Retina (tissue), 1 donor: ENCODE results near the gene ZDHHC4.

Experiments used
- DNase-seq: peaks from one replicate; pipeline ENCODE4 v3.0.0-alpha.2; 2016

Gene ZDHHC4

DNA sequence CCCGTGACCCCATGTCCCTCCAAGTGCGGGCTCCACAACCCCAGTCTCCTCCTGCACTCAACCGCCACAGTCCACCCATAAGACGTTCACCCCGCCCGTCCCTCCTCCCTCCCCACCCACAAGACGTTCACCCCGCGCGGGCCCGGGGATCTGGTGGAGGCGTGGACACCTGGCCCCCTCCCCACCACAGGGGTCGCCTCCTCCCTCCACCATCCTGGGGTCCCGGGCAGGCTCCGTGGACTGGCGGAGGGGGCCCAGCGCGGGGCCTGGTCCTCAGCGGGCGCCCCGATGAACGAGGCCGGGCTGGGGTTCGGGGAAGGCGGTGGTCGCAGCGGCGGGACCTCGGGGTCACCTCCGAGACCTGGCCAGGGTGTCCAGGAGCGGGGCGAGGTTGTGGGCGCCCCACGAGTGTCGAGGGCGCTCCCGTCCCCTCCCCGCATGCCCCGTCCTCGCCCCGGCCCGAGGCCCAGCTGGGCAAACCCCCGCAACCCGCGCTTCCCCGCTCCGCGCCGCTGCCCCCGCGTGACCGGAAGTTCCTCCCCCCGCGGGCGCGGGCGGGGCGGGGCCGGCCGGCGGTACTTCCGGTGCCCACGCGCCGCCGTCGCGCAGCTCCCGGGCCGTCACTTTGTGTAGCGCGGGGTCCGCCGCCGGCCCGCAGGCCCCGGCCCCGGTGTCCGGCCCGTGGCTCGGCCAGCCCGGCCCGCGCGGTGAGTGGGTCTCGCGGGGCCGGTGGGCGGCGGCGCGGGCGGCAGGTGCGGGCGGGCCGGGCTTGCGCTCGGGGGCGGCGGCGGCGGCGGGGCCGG, 59.7 kb downstream of the ZDHHC4 start, which contains the start of gene ZNF316:
ZNF316 (plus strand) TSS at position 578 of the 803 bp plus-strand sequence. CDS start 5,092 bp downstream, outside the sequence.
- DNase-seq: peak; percentile 35

DNA sequence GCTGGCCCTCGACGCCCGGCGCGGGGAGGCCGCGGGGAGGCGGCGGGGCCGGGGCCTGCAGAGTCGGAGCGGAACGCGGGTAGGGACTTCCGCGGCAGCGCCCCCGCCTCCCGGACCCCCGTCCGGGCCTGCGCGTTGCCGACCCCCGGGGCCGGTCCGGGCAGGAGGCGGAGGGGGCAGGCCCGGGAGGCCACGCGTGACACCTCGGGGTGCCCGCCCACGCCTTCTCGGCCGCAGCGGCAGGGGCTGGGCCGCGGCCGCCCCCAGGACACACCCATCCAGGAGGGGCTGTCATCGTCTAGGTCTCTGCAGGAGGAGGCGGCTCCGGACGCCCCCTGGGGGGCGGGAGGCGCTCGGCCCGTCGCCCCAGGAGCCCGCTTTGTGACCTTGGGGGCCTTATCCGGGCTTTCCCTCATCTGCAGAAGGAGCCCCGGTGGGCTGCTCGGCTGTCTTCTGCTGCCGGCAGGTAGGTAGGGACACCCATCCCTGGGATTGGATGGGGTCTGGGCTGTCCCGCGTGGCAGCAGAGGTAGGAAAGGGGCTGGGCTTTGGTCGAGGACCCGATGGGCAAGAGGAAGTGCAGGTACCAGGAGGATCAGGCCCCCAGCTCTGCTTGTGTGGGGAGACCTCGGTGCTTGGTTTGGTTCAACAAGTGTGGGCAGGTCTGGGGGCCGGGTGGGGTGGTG, 60.4 kb downstream of the ZDHHC4 start:
- DNase-seq: peak; percentile 32
